CD4-positive, alpha-beta memory T cell (primary cell): ENCODE measurements around the gene PARVG. TPM values are rescaled to one million over a fixed set of nuclear protein-coding genes. Genes with fewer than 3 reads are reported as not detected.

Source experiments
- CTCF ChIA-PET: fragments of 350-600 bp; sonication (Branson Sonifier 250); formaldehyde crosslinking; loops from one replicate; lab custom pipeline; 2021; ENCODE audit warnings: inconsistent platforms; ENCODE audit not compliant: partially characterized antibody; lab: Charles Lee
- POLR2A ChIA-PET: fragments of 350-600 bp; sonication (Branson Sonifier 250); formaldehyde crosslinking; loops from one replicate; lab custom pipeline; 2021; ENCODE audit not compliant: partially characterized antibody; lab: Charles Lee
- DNase-seq, 5 donors: peaks; one replicate each; pipeline versions ENCODE4 v3.0.0 to v3.0.0-alpha.2; 2020 to 2022; ENCODE audit warnings: mixed read lengths in 1 of 5
- H3K27ac ChIP-seq: one replicate; pipeline ENCODE4 v1.7.0; 2013; ENCODE audit warnings: low read depth, low read length
- H3K27me3 ChIP-seq: 2 replicates; pipeline ENCODE4 v1.7.0; 2013; ENCODE audit warnings: mild to moderate bottlenecking, low read length, moderate library complexity; ENCODE audit not compliant: insufficient read depth
- H3K36me3 ChIP-seq: 2 replicates; pipeline ENCODE4 v1.7.0; 2013; ENCODE audit warnings: mild to moderate bottlenecking, low read length, moderate library complexity; ENCODE audit not compliant: insufficient read depth
- H3K4me1 ChIP-seq: 2 replicates; pipeline ENCODE4 v1.7.0; 2013; ENCODE audit warnings: mild to moderate bottlenecking, low read length, moderate library complexity; ENCODE audit not compliant: insufficient read depth
- H3K4me3 ChIP-seq, 2 donors: one replicate each; pipeline ENCODE4 v1.7.0; 2013; ENCODE audit warnings: low read length in 2 of 2, mild to moderate bottlenecking in 1 of 2
- H3K9me3 ChIP-seq, 2 donors: one replicate each; pipeline ENCODE4 v1.7.0; 2013; ENCODE audit warnings: low read length in 2 of 2, control low read depth in 1 of 2; ENCODE audit not compliant: control insufficient read depth in 1 of 2
- H3K27ac Mint-ChIP-seq, 7 donors: one replicate each; pipeline ENCODE4 v1.8.0; 2020 to 2021; ENCODE audit warnings: mixed read lengths in 7 of 7, mild to moderate bottlenecking in 6 of 7, inconsistent platforms in 3 of 7, moderate library complexity in 3 of 7
- H3K27me3 Mint-ChIP-seq, 2 donors: one replicate each; pipeline ENCODE4 v1.8.0; 2020 to 2021; ENCODE audit warnings: mixed read lengths in 2 of 2
- H3K36me3 Mint-ChIP-seq, 2 donors: one replicate each; pipeline ENCODE4 v1.8.0; 2020 to 2021; ENCODE audit warnings: mixed read lengths in 2 of 2, inconsistent platforms in 1 of 2, mild to moderate bottlenecking in 1 of 2
- H3K4me1 Mint-ChIP-seq, 4 donors: one replicate each; pipeline ENCODE4 v1.8.0; 2020 to 2021; ENCODE audit warnings: mixed read lengths in 4 of 4, mild to moderate bottlenecking in 1 of 4
- H3K4me3 Mint-ChIP-seq, 8 donors: one replicate each; pipeline ENCODE4 v1.8.0; 2020 to 2021; ENCODE audit warnings: mixed read lengths in 8 of 8, mild to moderate bottlenecking in 7 of 8, moderate library complexity in 6 of 8, inconsistent platforms in 3 of 8
- H3K9me3 Mint-ChIP-seq, 8 donors: one replicate each; pipeline ENCODE4 v1.8.0; 2020 to 2021; ENCODE audit warnings: mixed read lengths in 8 of 8, mild to moderate bottlenecking in 5 of 8, inconsistent platforms in 3 of 8, moderate library complexity in 1 of 8
- intact Hi-C: fragments of 100-400 bp; cut with micrococcal nuclease; formaldehyde crosslinking; loops from one replicate; pipeline ENCODE4 v1.15.1; 2023
- polyA plus RNA-seq, 2 donors: library from polyadenylated mRNA; unstranded; fragments of 300-500 nt; fragmentation: Illumina TruSeq; gene quantifications; one replicate each; pipeline ENCODE4 v1.2.3, GENCODE V29; 2021
- total RNA-seq, 2 experiments: library from RNA; stranded (reverse); gene quantifications; one replicate each; pipeline ENCODE4 v1.2.3, GENCODE V29; 2021

The PARVG gene
- total and polyA plus RNA-seq, 4 experiments from 2014 or later: 39.6 to 194 (median 122) TPM

DNA sequence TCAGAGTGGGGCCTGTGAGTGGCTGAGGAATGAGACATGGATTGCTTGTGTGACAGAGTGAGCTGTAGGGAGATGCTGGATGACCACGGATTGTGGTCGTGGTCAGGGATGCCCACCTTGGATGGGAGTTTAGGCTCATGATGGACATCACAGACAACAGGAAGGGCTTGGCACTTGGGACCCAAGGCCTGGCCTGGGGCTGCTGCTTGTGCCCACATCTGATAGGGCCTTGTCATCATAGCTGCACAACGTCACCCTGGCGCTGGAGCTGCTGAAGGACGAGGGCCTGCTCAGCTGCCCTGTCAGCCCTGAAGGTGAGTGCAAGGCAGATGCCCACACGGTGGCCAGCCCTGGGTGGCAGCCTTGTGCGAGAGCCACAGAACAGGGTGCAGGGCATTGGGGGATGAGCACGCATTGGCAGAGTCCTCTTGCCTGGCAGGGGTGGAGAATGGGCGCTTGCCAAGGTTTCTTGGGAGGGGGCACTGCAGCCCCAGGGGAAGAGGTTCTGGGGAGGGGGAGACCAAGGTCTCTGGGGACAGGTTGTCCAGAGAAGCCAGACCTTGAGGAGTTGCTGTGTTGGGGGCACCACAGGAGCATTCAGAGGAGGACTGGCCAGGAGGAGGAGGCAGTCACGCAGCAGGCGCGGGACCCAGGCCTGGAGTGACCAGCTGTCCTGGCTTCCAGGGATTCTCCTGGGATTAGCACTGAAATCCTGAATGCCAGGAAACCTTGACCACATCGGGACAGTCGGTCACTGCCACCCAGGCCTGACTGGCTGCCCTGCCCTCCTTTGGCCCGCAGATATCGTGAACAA, 25.0 kb downstream of the PARVG start:
- peak overlapping the region in 2 of 7 donors; percentile 23 to 29 for H3K27ac Mint-ChIP-seq
- H3K36me3 ChIP-seq: no peaks in the 10 kb centered on the region

GRCh38 chr22:44206330-44206645, 25.6 kb downstream of the PARVG start:
- ChIA-PET CTCF (no interaction called here), POLR2A (no interaction called here)
- DNase-seq: no peak
- Histone ChIP-seq H3K27ac (no peak overlapping the region), H3K36me3 (no peaks in the 10 kb centered on the region), H3K9me3 (no peaks in the 10 kb centered on the region), H3K27me3 (no peaks in the 10 kb centered on the region), H3K4me1 (no peaks in the 10 kb centered on the region), H3K4me3 (no peak overlapping the region)
- H3K9me3 Mint-ChIP-seq: peaks cover 0 to 16% (median 11%) of the 10 kb centered on the region in 8 donors
- peaks cover 36 to 42% of the 10 kb centered on the region in 2 donors for H3K36me3 Mint-ChIP-seq
- H3K4me3 Mint-ChIP-seq: no peak overlapping the region
- peak overlapping the region in 1 of 7 donors; percentile 23 for H3K27ac Mint-ChIP-seq
- H3K4me1 Mint-ChIP-seq: peaks cover 1 to 6% (median 4%) of the 10 kb centered on the region in 4 donors
- intact Hi-C loops: no loop called here
- H3K27me3 Mint-ChIP-seq: no peaks in the 10 kb centered on the region

More for the DNA sequence above, 25.0 kb downstream of the PARVG start:
- intact Hi-C loops: no loop called here
- Histone ChIP-seq H3K4me1 (no peaks in the 10 kb centered on the region), H3K9me3 (no peaks in the 10 kb centered on the region), H3K27me3 (no peaks in the 10 kb centered on the region), H3K27ac (no peak overlapping the region), H3K4me3 (no peak overlapping the region)
- CTCF ChIA-PET: no interaction called here
- POLR2A ChIA-PET: no interaction called here
- Mint-ChIP-seq H3K4me3 (no peak overlapping the region), H3K4me1 (peaks cover 1 to 11% (median 4%) of the 10 kb centered on the region in 4 donors), H3K36me3 (peaks cover 36 to 42% of the 10 kb centered on the region in 2 donors), H3K9me3 (peaks cover 0 to 16% (median 11%) of the 10 kb centered on the region in 8 donors), H3K27me3 (no peaks in the 10 kb centered on the region)
- DNase-seq: no peak

GRCh38 chr22:44206696-44207095, 26.0 kb downstream of the PARVG start:
- no peaks in the 10 kb centered on the region for H3K27me3 ChIP-seq
- ChIA-PET CTCF (no interaction called here), POLR2A (no interaction called here)
- no peaks in the 10 kb centered on the region for H3K4me1 ChIP-seq
- peak overlapping the region in 1 of 8 donors; percentile 13 for H3K4me3 Mint-ChIP-seq
- peaks cover 1 to 5% (median 4%) of the 10 kb centered on the region in 4 donors for H3K4me1 Mint-ChIP-seq
- peaks cover 36 to 42% of the 10 kb centered on the region in 2 donors for H3K36me3 Mint-ChIP-seq
- H3K9me3 ChIP-seq: no peaks in the 10 kb centered on the region
- H3K36me3 ChIP-seq: no peaks in the 10 kb centered on the region
- no peak overlapping the region for H3K27ac ChIP-seq
- no peak overlapping the region for H3K4me3 ChIP-seq
- DNase-seq: no peak
- H3K27ac Mint-ChIP-seq: peak overlapping the region in 2 of 7 donors; percentile 56 to 79
- intact Hi-C loops: no loop called here
- H3K9me3 Mint-ChIP-seq: peaks cover 0 to 16% (median 11%) of the 10 kb centered on the region in 8 donors
- H3K27me3 Mint-ChIP-seq: no peaks in the 10 kb centered on the region

DNA sequence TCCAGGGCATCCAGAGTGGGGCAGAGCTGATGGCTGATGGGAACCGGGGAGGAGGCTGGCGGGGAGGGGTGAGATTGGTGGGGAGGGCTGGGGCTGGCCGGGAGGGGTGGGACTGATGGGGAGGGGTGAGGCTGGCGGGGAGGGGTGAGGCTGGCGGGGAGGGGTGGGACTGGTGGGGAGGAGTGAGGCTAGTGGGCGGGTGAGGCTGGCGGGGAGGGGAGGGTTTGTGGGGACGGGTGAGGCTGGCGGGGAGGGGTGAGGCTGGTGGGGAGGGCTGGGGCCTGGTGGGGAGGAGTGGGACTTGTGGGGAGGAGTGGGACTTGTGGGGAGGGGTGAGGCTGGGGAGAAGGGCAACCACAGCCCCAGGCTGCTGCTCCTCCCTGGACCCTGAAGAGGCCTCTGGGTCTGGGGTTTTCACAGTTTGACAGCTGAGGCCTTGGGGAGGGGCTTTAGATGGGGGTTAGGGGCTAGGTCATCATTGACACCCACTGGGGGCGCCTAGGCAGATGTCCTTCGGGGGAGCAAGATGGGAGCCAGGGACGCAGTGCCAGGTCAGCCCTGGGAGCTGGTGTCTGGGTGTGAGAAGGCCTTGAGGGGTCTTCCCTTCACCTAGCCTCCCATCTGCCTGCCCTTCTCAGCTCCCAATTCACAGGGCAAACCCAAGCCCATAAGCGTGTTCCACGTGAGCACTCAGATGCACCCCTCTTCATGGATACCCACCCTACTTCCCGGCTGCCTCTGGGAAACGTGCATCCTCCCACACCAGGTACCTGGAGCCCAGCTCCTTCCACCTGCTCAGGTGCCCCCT, 26.7 kb downstream of the PARVG start:
- Mint-ChIP-seq H3K36me3 (peaks cover 30 to 36% of the 10 kb centered on the region in 2 donors), H3K27me3 (no peaks in the 10 kb centered on the region), H3K27ac (peak overlapping the region in 3 of 7 donors; percentile 56 to 79 (median 68)), H3K9me3 (peaks cover 0 to 16% (median 11%) of the 10 kb centered on the region in 8 donors), H3K4me3 (no peak overlapping the region), H3K4me1 (peaks cover 3 to 5% (median 4%) of the 10 kb centered on the region in 4 donors)
- H3K27ac ChIP-seq: no peak overlapping the region
- no peaks in the 10 kb centered on the region for H3K9me3 ChIP-seq
- CTCF ChIA-PET: no interaction called here
- no peaks in the 10 kb centered on the region for H3K36me3 ChIP-seq
- no peak for DNase-seq
- POLR2A ChIA-PET: no interaction called here
- H3K4me1 ChIP-seq: no peaks in the 10 kb centered on the region
- no peak overlapping the region for H3K4me3 ChIP-seq
- intact Hi-C loops: no loop called here
- H3K27me3 ChIP-seq: no peaks in the 10 kb centered on the region

DNA sequence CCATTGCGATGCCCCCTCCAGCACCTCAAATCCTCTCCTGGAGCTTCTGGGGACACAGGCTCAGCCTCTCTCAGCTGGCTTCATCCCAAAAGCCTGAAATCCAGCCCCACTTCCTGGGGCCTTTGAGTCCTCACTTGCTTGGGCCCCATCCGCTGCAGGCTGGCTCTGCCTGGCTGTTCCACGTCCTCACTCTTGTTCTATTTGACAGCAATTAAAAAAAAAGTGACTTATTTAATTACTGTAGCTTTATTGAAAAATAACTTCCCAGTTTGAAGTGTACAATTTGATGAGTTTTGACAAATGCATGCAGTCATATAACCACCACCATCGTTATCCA, 27.2 kb downstream of the PARVG start:
- H3K4me3 Mint-ChIP-seq: no peak overlapping the region
- H3K36me3 ChIP-seq: no peaks in the 10 kb centered on the region
- H3K27ac ChIP-seq: no peak overlapping the region
- H3K27me3 Mint-ChIP-seq: no peaks in the 10 kb centered on the region
- no peak for DNase-seq
- intact Hi-C loops: no loop called here
- peaks cover 3 to 5% (median 4%) of the 10 kb centered on the region in 4 donors for H3K4me1 Mint-ChIP-seq
- H3K4me1 ChIP-seq: no peaks in the 10 kb centered on the region
- no peak overlapping the region for H3K4me3 ChIP-seq
- peaks cover 0 to 16% (median 11%) of the 10 kb centered on the region in 8 donors for H3K9me3 Mint-ChIP-seq
- peaks cover 25 to 32% of the 10 kb centered on the region in 2 donors for H3K36me3 Mint-ChIP-seq
- no peaks in the 10 kb centered on the region for H3K27me3 ChIP-seq
- H3K9me3 ChIP-seq: no peaks in the 10 kb centered on the region
- ChIA-PET POLR2A (no interaction called here), CTCF (no interaction called here)
- peak overlapping the region in 4 of 7 donors; percentile 44 to 78 (median 68) for H3K27ac Mint-ChIP-seq

DNA sequence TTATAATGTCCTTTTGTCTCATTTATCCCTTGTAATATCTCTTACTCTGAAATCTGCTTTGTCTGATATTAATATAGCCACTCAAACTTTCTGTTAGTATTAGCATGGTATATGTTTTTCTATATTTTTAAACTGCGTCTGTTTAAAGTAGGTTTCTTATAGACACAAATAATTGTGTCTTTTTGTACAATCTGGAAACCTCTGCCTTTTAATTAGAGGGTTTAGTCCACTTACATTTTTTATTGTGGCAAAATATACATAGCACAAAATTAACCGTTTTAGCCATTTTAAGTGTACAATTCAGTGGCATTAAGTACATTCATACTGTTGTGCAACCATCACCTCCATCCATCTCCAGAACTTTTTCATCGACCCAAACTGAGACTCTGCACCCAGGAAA, 28.6 kb downstream of the PARVG start:
- H3K27ac ChIP-seq: no peak overlapping the region

DNA sequence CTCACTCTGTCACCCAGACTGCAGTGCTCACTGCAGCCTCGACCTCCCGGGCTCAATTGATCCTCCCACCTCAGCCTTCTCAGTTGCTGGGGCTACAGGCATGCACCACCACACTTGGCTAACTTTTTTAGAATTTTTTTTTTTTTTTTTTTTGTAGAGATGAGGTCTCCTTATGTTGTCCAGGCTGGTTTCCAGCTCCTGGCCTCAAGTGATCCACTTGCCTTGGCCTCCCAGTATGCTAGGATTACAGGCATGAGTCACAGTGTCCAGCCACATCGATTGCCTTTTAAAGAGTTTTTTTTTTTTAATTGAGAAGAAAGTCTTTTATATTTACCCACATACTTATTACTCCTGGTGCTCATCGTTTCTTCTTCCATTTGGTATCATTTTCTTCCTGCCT, 30.0 kb downstream of the PARVG start:
- Histone ChIP-seq H3K27ac (no peak overlapping the region), H3K36me3 (no peaks in the 10 kb centered on the region), H3K27me3 (no peaks in the 10 kb centered on the region), H3K4me3 (no peak overlapping the region), H3K9me3 (no peaks in the 10 kb centered on the region), H3K4me1 (no peaks in the 10 kb centered on the region)
- ChIA-PET CTCF (no interaction called here), POLR2A (interaction anchor here (0.6 to 0.9 kb wide), 2 partner anchors 28 to 357 kb away, joined by 3 read pairs; no protein-coding TSS in a partner anchor)
- peaks cover 0 to 20% (median 11%) of the 10 kb centered on the region in 8 donors for H3K9me3 Mint-ChIP-seq
- H3K27ac Mint-ChIP-seq: peak overlapping the region in 1 of 7 donors; percentile 52
- peaks cover 1 to 5% (median 3%) of the 10 kb centered on the region in 4 donors for H3K4me1 Mint-ChIP-seq
- no peak for DNase-seq
- H3K27me3 Mint-ChIP-seq: no peaks in the 10 kb centered on the region
- H3K36me3 Mint-ChIP-seq: peaks cover 16 to 17% of the 10 kb centered on the region in 2 donors
- H3K4me3 Mint-ChIP-seq: no peak overlapping the region
- intact Hi-C loops: no loop called here

More for the DNA sequence above, 28.6 kb downstream of the PARVG start:
- no peaks in the 10 kb centered on the region for H3K27me3 ChIP-seq
- Mint-ChIP-seq H3K36me3 (peaks cover 17 to 22% of the 10 kb centered on the region in 2 donors), H3K27ac (peak overlapping the region in 1 of 7 donors; percentile 7), H3K27me3 (no peaks in the 10 kb centered on the region), H3K4me1 (peaks cover 3 to 5% (median 4%) of the 10 kb centered on the region in 4 donors), H3K9me3 (peaks cover 0 to 16% (median 11%) of the 10 kb centered on the region in 8 donors), H3K4me3 (no peak overlapping the region)
- DNase-seq: no peak
- CTCF ChIA-PET: no interaction called here
- POLR2A ChIA-PET: no interaction called here
- no peak overlapping the region for H3K4me3 ChIP-seq
- no peaks in the 10 kb centered on the region for H3K36me3 ChIP-seq
- no peaks in the 10 kb centered on the region for H3K4me1 ChIP-seq
- intact Hi-C loops: no loop called here
- H3K9me3 ChIP-seq: no peaks in the 10 kb centered on the region
